Esophagus (tissue), 2 donors: ENCODE measurements around the gene OSBPL2. TPM values are rescaled to one million over a fixed set of nuclear protein-coding genes. Genes with fewer than 3 reads are reported as not detected.
A peak's percentile ranks its signal among the peaks of the same experiment; 100 is the strongest.

Source experiments
- H3K27ac ChIP-seq, 2 donors: one replicate each; pipeline ENCODE4 v1.5.1; 2013; ENCODE audit warnings: low read depth in 2 of 2, mild to moderate bottlenecking in 2 of 2, inconsistent platforms in 1 of 2, low read length in 1 of 2, moderate library complexity in 1 of 2
- H3K27me3 ChIP-seq, 2 donors: one replicate each; pipeline ENCODE4 v1.6.1; 2013; ENCODE audit warnings: low read length in 2 of 2, control low read depth in 1 of 2, mild to moderate bottlenecking in 1 of 2; ENCODE audit not compliant: insufficient read depth in 2 of 2, control insufficient read depth in 1 of 2
- H3K36me3 ChIP-seq, 2 donors: one replicate each; pipeline ENCODE4 v1.6.1; 2013; ENCODE audit warnings: low read length in 1 of 2; ENCODE audit not compliant: control insufficient read depth in 2 of 2, insufficient read depth in 2 of 2
- H3K4me1 ChIP-seq, 2 donors: one replicate each; pipeline ENCODE4 v1.6.1; 2013; ENCODE audit warnings: low read length in 1 of 2; ENCODE audit not compliant: control insufficient read depth in 2 of 2, insufficient read depth in 2 of 2
- H3K4me3 ChIP-seq, 2 donors: one replicate each; pipeline ENCODE4 v1.5.1; 2013; ENCODE audit warnings: low read length in 2 of 2, mild to moderate bottlenecking in 2 of 2, low read depth in 1 of 2, moderate library complexity in 1 of 2
- H3K9me3 ChIP-seq, 2 donors: one replicate each; pipeline ENCODE4 v1.6.1; 2013; ENCODE audit warnings: mild to moderate bottlenecking in 2 of 2, low read depth in 1 of 2, low read length in 1 of 2, moderate library complexity in 1 of 2; ENCODE audit not compliant: control insufficient read depth in 2 of 2, insufficient read depth in 1 of 2
- WGBS, 2 donors: extraction: QIAGEN DNeasy Blood & Tissue Kit; methylation state at CpG; one replicate each; pipeline ENCODE4 v1.1.7; 2013; 5-methylcytosine and 5-hydroxymethylcytosine counted together
- polyA plus RNA-seq, 2 donors: library from polyadenylated mRNA; stranded (reverse); fragments of 200-250 nt; gene quantifications; one replicate each; pipeline ENCODE4 v1.2.3, GENCODE V29; 2013
- donor health status: healthy with polysubstance abuse.
- donor health status: Bipolar disorder and iron deficiency.

Gene OSBPL2
- polyA plus RNA-seq, 2 donors, result 31.2 to 32.3 TPM

DNA sequence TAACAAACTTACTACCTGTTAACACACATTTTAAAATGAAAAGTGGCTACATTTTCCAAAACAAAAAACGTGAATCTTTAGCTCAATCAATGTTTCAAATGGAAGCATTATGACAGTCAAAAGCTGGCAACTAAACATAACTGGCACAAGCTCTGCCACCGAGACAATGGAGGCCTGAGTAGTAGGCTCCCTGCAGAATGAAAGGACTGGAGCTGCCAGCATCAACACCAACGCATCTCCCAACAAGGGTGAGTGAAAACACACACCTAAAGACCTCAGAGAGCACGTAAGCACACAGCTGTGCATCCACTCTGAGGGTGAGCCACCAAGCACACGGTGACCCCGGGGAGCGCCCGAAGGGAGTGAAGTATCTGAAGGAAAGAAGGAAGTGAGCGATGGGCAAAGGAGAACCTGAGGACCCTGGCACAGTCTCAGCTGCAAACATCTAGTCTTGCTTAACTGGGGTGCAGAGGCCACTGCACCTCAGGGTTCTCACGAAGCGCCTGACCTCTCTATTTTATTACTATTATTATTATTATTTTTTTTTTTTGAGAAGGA is 62.9 kb downstream of the OSBPL2 start:
- Histone ChIP-seq H3K27me3 (no peaks in the 10 kb centered on the region), H3K4me3 (no peak overlapping the region), H3K27ac (no peak overlapping the region), H3K9me3 (no peaks in the 10 kb centered on the region), H3K36me3 (peaks cover 5 to 38% of the 10 kb centered on the region in 2 donors), H3K4me1 (peaks cover 6 to 17% of the 10 kb centered on the region in 2 donors)
- 83% methylated on average over 11 of the region's 11 CpGs for WGBS, 2 donors

DNA sequence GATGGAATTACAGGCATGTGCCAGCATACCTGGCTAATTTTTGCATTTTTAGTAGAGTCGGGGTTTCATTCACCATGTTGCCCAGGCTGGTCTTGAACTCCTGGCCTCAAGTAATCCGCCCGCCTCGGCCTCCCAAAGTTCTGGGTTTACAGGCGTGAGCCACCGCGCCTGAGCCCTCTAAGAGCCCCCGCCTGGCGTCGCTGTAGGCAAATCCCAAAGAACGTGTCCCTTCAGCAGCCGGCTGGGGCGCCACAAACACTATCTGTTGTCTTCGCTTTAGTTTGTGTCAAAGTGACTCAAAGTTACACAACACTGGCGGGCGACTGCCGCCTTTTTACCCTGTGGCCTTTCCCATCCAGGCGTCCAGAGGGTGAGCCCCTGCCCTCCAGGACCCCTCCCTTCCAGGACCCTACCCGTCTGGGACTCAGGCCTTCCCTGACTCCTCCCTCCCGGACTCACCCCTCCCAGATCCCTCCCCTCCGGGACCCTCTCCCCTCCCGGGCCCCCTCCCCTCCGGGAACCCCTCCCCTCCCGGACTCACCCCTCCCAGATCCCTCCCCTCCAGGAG is 63.5 kb downstream of the OSBPL2 start:
- peak overlapping the region; percentile 54 to 96 for H3K4me3 ChIP-seq
- H3K27ac ChIP-seq, result peak overlapping the region; percentile 94 to 95
- H3K27me3 ChIP-seq, result no peaks in the 10 kb centered on the region
- 2 to 3% methylated on average over 21 to 24 of the region's 24 CpGs for WGBS, 2 donors
- peaks cover 9 to 40% of the 10 kb centered on the region in 2 donors for H3K36me3 ChIP-seq
- H3K9me3 ChIP-seq, result no peaks in the 10 kb centered on the region
- peaks cover 6 to 23% of the 10 kb centered on the region in 2 donors for H3K4me1 ChIP-seq

DNA sequence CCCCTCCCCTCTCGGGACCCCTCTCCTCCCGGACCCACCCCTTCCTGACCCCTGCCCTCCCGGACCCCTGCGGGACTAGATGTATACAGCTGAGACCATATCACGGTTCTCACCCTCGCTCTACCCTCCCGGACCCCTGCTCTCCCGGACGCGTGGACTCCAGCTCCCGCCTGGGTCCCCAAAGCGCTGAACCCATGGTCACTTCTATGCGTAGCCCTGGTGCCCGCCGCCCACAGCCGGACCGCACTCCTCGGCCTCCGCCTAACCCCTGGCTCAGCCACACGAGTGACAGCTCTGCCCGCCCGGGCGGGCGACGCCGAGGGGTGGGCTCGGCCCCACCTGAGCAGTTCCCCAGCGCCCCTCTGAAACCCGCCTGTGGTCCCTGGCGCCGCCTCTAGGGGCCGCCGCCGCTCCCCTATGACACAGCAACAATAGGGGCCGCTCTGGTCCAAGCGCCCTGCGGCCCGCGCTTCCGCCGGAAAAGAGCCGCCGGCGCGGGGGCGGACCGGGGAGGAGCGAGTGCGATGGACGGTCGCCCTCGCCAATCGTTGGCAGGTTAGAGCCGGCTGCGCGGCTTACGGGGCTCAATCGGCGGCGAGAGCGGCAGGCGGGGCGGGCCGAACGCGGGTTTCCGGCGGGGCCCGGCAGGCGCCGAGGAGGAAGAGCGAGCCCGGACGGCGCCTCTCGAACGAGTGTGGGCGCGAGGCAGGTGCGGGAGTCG is 64.2 kb downstream of the OSBPL2 start, which contains the start of gene ADRM1:
ADRM1 (plus strand) TSS at position 657 of the 721 bp plus-strand sequence. CDS start 572 bp downstream, outside the sequence.
- H3K27ac ChIP-seq, result peak within 1 kb of the TSS; percentile 94 to 95
- 0 to 1% methylated on average over 69 to 81 of the region's 81 CpGs for WGBS, 2 donors
- no peaks in the 10 kb centered on the region for H3K27me3 ChIP-seq
- peaks cover 6 to 26% of the 10 kb centered on the region in 2 donors for H3K4me1 ChIP-seq
- peaks cover 5 to 43% of the 10 kb centered on the region in 2 donors for H3K36me3 ChIP-seq
- H3K4me3 ChIP-seq, result peak within 1 kb of the TSS; percentile 96
- H3K9me3 ChIP-seq, result no peaks in the 10 kb centered on the region

DNA sequence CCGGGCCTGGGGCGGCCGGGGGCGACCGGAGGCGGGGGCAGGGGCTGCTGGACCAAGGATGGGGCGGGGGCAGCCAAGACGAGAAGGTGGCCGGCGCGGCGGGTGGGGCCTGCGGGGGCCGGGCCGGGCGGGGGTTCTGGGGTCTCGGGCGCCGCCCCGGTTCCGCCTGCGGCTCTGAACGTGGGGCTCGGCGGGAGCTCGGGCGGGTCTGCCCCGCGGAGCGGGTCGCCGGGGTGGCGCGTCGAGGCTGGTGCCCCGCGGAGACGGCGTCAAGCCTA is 64.7 kb downstream of the OSBPL2 start:
- WGBS, 2 donors, result 0% methylated on average over 18 to 39 of the region's 39 CpGs
- Histone ChIP-seq H3K27ac (peak overlapping the region; percentile 70 to 90), H3K27me3 (no peaks in the 10 kb centered on the region), H3K36me3 (peaks cover 5 to 48% of the 10 kb centered on the region in 2 donors), H3K4me1 (peaks cover 9 to 30% of the 10 kb centered on the region in 2 donors), H3K4me3 (peak overlapping the region; percentile 96), H3K9me3 (no peaks in the 10 kb centered on the region)

DNA sequence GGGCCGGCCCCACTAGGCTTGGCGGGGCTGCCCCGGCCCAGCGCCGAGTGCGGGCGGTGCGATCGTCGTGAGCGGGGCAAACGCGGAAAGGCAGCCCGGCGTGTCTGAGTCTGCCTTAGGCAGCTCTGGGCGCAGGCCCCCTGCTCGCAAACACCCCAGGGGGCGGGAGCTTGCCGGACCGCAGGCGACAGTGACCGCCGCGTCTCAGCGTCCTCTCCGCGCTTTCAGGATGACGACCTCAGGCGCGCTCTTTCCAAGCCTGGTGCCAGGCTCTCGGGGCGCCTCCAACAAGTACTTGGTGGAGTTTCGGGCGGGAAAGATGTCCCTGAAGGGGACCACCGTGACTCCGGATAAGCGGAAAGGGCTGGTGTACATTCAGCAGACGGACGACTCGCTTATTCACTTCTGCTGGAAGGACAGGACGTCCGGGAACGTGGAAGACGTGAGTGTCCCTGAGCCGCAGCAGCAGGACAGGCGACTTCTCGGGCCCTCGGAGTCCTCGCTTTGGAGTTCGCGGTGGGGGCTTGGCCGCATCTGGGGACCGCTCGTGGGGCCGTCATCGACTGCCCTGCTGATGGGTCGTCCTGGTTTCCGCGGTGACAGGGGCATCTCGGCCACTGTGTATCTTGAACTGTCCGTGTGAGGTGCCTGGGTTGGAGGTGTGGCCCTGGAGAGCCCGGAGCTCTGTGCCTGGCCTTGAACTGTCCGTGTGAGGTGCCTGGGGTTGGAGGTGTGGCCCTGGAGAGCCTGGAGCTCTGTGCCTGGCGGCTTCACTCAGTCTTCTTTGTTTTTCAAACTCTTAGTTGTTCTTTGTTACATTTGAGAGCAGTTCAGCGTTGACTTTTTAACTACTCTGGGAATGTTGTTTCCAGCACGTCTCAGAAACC is 65.3 kb downstream of the OSBPL2 start:
- peak overlapping the region; percentile 96 for H3K4me3 ChIP-seq
- 2% methylated on average over 66 of the region's 66 CpGs for WGBS, 2 donors
- no peaks in the 10 kb centered on the region for H3K27me3 ChIP-seq
- H3K9me3 ChIP-seq, result no peaks in the 10 kb centered on the region
- peaks cover 5 to 51% of the 10 kb centered on the region in 2 donors for H3K36me3 ChIP-seq
- H3K4me1 ChIP-seq, result peaks cover 9 to 30% of the 10 kb centered on the region in 2 donors
- H3K27ac ChIP-seq, result peak overlapping the region; percentile 70 to 90

DNA sequence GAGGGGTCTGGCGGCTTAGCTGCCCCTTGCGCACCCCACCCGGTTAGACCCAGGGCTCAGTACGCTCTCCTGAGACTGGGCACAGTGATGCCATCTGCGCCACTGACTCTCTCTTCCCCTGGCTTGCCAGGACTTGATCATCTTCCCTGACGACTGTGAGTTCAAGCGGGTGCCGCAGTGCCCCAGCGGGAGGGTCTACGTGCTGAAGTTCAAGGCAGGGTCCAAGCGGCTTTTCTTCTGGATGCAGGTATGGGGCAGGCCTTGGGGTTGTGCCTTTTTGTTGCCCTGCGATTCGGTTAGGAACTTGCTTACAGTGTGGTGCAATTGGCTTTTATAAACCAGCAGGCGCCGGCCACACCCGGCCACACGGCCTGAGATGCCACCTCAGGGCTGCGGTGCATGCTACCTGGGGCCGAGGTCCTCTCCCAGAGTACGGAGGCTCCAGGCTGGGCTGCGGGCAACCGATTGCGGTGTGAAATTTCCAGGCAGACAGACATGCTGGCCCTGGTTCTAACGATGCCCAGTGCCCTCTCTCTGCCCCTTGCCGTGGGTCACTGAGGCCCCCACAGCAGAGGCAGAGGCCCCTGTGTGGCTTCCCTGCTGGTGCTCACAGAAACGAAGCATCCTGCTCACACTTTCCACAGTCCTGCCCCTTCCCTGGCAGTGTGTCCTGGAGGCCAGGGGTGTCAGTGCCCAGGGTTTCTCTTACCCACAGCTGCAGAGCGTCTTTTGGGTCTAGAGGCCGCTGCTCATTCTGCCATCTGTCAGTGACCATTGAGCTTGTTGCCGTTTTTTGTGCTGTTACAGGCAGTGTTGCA is 66.2 kb downstream of the OSBPL2 start:
- H3K36me3 ChIP-seq, result peaks cover 5 to 53% of the 10 kb centered on the region in 2 donors
- WGBS, 2 donors, result 43 to 47% methylated on average over 29 of the region's 29 CpGs
- H3K27ac ChIP-seq, result peak overlapping the region; percentile 70 to 90
- H3K27me3 ChIP-seq, result no peaks in the 10 kb centered on the region
- peak overlapping the region; percentile 96 for H3K4me3 ChIP-seq
- H3K4me1 ChIP-seq, result peaks cover 9 to 30% of the 10 kb centered on the region in 2 donors
- no peaks in the 10 kb centered on the region for H3K9me3 ChIP-seq

DNA sequence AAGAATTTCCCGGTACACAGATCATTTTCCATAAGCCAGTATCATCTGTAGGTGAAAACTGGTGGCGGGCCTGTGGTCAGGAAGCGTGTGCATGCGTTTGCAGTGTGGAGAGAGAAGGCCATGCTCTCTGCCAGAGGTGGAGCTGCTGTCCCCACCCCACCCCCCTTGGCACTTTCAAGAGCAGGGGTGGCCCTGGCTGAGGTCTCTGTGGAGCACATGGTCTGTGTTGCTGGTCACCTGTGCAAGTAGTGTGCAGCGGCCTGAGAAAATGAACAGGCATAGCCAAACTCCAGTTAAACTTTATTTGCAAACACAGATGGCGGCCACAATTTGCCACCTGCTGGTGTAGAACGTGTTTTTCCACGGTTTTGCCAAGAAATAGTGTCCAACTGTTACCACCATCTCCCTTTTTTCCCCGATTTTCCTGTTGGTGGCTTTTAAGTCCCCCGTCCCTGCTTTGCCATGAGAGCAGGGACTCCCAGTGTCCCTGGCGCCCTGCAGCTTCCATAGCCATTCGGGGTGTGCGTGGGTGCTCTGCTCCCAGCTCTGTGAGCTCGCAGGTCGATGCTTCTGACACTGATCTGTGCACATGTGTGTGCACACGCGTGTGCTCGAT is 66.9 kb downstream of the OSBPL2 start:
- H3K27me3 ChIP-seq, result no peaks in the 10 kb centered on the region
- H3K9me3 ChIP-seq, result no peaks in the 10 kb centered on the region
- H3K27ac ChIP-seq, result peak overlapping the region; percentile 36 to 70
- peak overlapping the region; percentile 96 for H3K4me3 ChIP-seq
- peaks cover 9 to 30% of the 10 kb centered on the region in 2 donors for H3K4me1 ChIP-seq
- WGBS, 2 donors, result 53 to 58% methylated on average over 18 of the region's 18 CpGs
- peaks cover 5 to 56% of the 10 kb centered on the region in 2 donors for H3K36me3 ChIP-seq

DNA sequence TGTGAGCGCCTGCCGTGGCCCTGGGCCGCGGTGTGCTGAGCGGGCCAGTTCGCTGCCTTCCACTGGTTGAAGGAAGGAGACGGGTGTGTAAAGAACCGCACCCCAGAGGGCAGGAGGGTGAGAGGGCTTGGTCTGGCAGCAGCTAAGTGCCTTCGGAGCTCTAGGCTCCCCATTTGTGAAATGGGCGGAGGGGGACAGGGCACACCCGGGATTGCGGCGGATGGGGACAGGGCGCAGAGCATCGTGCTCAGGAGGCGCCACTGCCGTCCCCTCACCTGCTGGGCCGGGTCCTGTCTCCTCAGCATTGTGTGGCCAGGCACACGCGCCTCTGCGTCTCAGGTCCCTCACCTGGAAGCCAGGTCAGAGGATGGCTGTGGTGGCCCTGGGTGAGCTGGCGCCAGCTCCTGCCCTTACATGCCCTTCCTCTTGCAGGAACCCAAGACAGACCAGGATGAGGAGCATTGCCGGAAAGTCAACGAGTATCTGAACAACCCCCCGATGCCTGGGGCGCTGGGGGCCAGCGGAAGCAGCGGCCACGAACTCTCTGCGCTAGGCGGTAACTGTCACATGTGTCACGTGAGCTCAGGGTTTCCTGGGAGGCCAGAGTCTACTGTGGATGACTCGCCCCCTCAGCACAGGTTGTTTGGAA is 67.6 kb downstream of the OSBPL2 start:
- H3K27ac ChIP-seq, result peak overlapping the region; percentile 36 to 70
- H3K36me3 ChIP-seq, result peaks cover 9 to 60% of the 10 kb centered on the region in 2 donors
- H3K4me3 ChIP-seq, result no peak overlapping the region
- H3K9me3 ChIP-seq, result no peaks in the 10 kb centered on the region
- 53 to 67% methylated on average over 33 of the region's 33 CpGs for WGBS, 2 donors
- H3K27me3 ChIP-seq, result no peaks in the 10 kb centered on the region
- H3K4me1 ChIP-seq, result peaks cover 9 to 33% of the 10 kb centered on the region in 2 donors
